Measurements from ENCODE around the gene ZNG1F. TPM values are rescaled to one million over a fixed set of nuclear protein-coding genes. Genes with fewer than 3 reads are reported as not detected.
"Not testable (repeated sequence)": the region's sequence is repeated elsewhere in the genome, so short reads cannot be mapped to it uniquely, and the experiment has no call there.

ZNG1F gene
- total RNA-seq (10 to 100 TPM in 1 of 2 experiments, 1 to 10 TPM in 1; 7.9 to 11.5 TPM), polyA plus RNA-seq (1.9 TPM)

DNA sequence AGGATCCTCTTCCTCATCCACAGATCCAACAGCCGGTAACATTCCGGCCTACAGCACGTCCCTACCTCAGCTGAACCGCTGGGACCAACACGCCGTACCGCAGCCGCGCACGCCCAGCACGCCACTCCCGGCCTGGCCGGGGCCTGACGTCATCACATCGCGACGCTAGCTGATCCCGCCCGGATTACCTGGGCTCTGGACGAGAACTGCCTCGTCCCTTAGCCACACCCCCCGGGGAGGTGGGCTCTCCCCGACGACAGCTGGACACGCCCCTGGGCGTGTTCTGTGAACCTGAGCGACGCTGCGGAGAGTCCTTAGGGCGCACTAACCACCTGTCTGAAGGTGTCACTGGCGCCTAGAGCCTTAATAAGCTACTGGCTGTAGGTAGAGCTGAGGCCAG, at the start of gene ZNG1F:
TSS of gene ZNG1F (minus strand) at position 101 of the 400 bp plus-strand sequence. CDS start at position 42, 59 bp downstream.
- POLR2A ChIA-PET, H3K9me3 Mint-ChIP-seq: not testable (repeated sequence)

DNA sequence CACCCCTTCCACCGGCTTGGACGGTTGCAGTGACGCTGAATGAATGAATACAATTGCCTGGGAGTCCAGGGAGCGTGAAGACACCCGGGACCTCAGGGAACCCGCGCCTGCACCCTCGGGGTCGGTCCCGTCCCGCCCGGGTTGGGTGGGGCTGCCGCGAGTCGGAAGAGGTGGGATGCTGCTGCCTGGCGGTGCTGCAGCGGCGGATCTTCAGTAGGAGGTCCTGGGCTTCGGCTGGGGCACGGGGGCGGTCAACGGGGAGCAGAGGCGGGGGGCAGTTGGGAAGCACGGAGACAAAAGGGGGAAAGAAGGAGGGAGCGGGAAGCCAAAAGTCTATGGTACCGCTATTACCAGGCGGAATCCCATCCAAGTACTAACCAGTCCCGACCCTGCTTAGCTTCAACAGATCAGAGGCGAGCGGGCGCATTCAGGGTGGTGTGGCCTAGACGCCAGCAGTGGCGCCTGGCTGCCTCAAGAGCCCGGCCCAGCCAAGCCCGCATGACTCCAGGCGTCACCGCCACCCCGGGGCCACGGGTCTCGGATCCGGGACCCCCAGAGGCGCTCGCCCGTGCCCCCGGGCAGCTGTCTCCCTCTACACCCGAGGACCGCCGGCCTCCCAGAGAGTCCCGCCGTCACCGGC, 48.1 kb upstream of the ZNG1F start:
- H3K4me3 ChIP-seq (ENCODE audit: low read length); H3K9me3 ChIP-seq (ENCODE audit: low read length); H3K27me3 Mint-ChIP-seq; H3K4me3 Mint-ChIP-seq; POLR2A ChIA-PET; H3K36me3 ChIP-seq (ENCODE audit: insufficient read depth, low read length); H3K27ac Mint-ChIP-seq; H3K36me3 Mint-ChIP-seq; H3K4me1 ChIP-seq (ENCODE audit: insufficient read depth, low read length); CTCF ChIA-PET; H3K27ac ChIP-seq (ENCODE audit: low read depth, low read length); H3K27me3 ChIP-seq (ENCODE audit: insufficient read depth, low read length, poor library complexity, severe bottlenecking); H3K4me1 Mint-ChIP-seq: not testable (repeated sequence)
- DNase-seq = peak in 4 of 5 donors; percentile 17 to 58 (median 30)
- peaks cover 14 to 29% (median 16%) of the 10 kb centered on the region in 5 donors for H3K9me3 Mint-ChIP-seq

More for the DNA sequence above, at the start of gene ZNG1F:
- H3K4me3 ChIP-seq (ENCODE audit: low read length); H3K36me3 Mint-ChIP-seq; H3K4me1 Mint-ChIP-seq; CTCF ChIA-PET; H3K4me1 ChIP-seq (ENCODE audit: insufficient read depth, low read length); H3K27me3 ChIP-seq (ENCODE audit: insufficient read depth, low read length, poor library complexity, severe bottlenecking); H3K27ac Mint-ChIP-seq; DNase-seq; H3K27ac ChIP-seq (ENCODE audit: low read depth, low read length); H3K4me3 Mint-ChIP-seq; H3K9me3 ChIP-seq (ENCODE audit: low read length); H3K36me3 ChIP-seq (ENCODE audit: insufficient read depth, low read length); H3K27me3 Mint-ChIP-seq: not testable (repeated sequence)

GRCh38 chr9:41236486-41237109, 47.5 kb upstream of the ZNG1F start:
- H3K4me1 ChIP-seq (ENCODE audit: insufficient read depth, low read length); H3K27ac ChIP-seq (ENCODE audit: low read depth, low read length); DNase-seq; H3K36me3 ChIP-seq (ENCODE audit: insufficient read depth, low read length); H3K27me3 ChIP-seq (ENCODE audit: insufficient read depth, low read length, poor library complexity, severe bottlenecking); H3K4me3 Mint-ChIP-seq; H3K4me1 Mint-ChIP-seq; H3K9me3 ChIP-seq (ENCODE audit: low read length); CTCF ChIA-PET; H3K27me3 Mint-ChIP-seq; H3K36me3 Mint-ChIP-seq; H3K4me3 ChIP-seq (ENCODE audit: low read length); H3K27ac Mint-ChIP-seq; POLR2A ChIA-PET: not testable (repeated sequence)
- H3K9me3 Mint-ChIP-seq = peaks cover 14 to 29% (median 16%) of the 10 kb centered on the region in 5 donors

GRCh38 chr9:41234811-41235805, 46.0 kb upstream of the ZNG1F start:
- H3K4me3 ChIP-seq (ENCODE audit: low read length); H3K27me3 ChIP-seq (ENCODE audit: insufficient read depth, low read length, poor library complexity, severe bottlenecking); H3K27ac ChIP-seq (ENCODE audit: low read depth, low read length); H3K27me3 Mint-ChIP-seq; H3K36me3 ChIP-seq (ENCODE audit: insufficient read depth, low read length); H3K4me1 ChIP-seq (ENCODE audit: insufficient read depth, low read length); POLR2A ChIA-PET; CTCF ChIA-PET; H3K9me3 ChIP-seq (ENCODE audit: low read length); H3K36me3 Mint-ChIP-seq; H3K4me1 Mint-ChIP-seq: not testable (repeated sequence)
- H3K4me3 Mint-ChIP-seq = peak overlapping the region; percentile 51 to 78 (median 67)
- H3K27ac Mint-ChIP-seq = peak overlapping the region in 2 of 8 donors; percentile 57 to 76
- H3K9me3 Mint-ChIP-seq = peaks cover 5 to 22% (median 13%) of the 10 kb centered on the region in 5 donors
- DNase-seq = peak; percentile 29 to 89 (median 70)

- H3K4me3 ChIP-seq (ENCODE audit: low read length); DNase-seq; H3K27me3 Mint-ChIP-seq; H3K4me1 Mint-ChIP-seq; H3K27me3 ChIP-seq (ENCODE audit: insufficient read depth, low read length, poor library complexity, severe bottlenecking); H3K4me1 ChIP-seq (ENCODE audit: insufficient read depth, low read length); H3K36me3 ChIP-seq (ENCODE audit: insufficient read depth, low read length); H3K36me3 Mint-ChIP-seq; CTCF ChIA-PET; POLR2A ChIA-PET; H3K27ac ChIP-seq (ENCODE audit: low read depth, low read length); H3K9me3 ChIP-seq (ENCODE audit: low read length): not testable (repeated sequence)
- Mint-ChIP-seq H3K9me3 (peaks cover 3 to 22% (median 13%) of the 10 kb centered on the region in 5 donors), H3K27ac (peak overlapping the region in 1 of 8 donors; percentile 76), H3K4me3 (peak overlapping the region in 1 of 7 donors; percentile 67)
These were observed 45.1 kb upstream of the ZNG1F start for GRCh38 chr9:41234221-41234620.

DNA sequence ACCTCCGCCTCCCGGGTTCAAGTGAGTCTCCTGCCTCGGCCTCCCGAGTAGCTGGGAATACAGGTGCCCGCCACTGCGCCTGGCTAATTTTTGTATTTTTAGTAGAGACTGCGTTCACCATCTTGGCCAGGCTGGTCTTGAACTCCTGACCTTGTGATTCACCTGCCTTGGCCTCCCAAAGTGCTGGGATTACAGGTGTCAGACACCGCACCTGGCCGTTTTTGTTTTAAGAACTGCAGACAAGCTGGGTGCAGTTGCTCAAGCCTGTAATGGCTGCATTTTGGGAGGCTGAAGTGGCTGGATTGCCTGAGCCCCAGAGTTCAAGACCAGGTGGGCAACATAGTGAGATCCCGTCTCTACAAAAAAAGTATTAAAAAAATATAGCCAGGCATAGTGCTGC, 43.2 kb upstream of the ZNG1F start:
- H3K27me3 Mint-ChIP-seq; H3K36me3 ChIP-seq (ENCODE audit: insufficient read depth, low read length); POLR2A ChIA-PET; H3K36me3 Mint-ChIP-seq; H3K27ac Mint-ChIP-seq; H3K9me3 ChIP-seq (ENCODE audit: low read length); H3K4me3 ChIP-seq (ENCODE audit: low read length); H3K4me1 Mint-ChIP-seq; H3K27me3 ChIP-seq (ENCODE audit: insufficient read depth, low read length, poor library complexity, severe bottlenecking); H3K4me1 ChIP-seq (ENCODE audit: insufficient read depth, low read length); H3K27ac ChIP-seq (ENCODE audit: low read depth, low read length); CTCF ChIA-PET; H3K4me3 Mint-ChIP-seq: not testable (repeated sequence)
- peak in 1 of 5 donors; percentile 55 for DNase-seq
- peaks cover 0 to 20% (median 8%) of the 10 kb centered on the region in 5 donors for H3K9me3 Mint-ChIP-seq

GRCh38 chr9:41230418-41230817, 41.3 kb upstream of the ZNG1F start:
- H3K4me3 Mint-ChIP-seq; DNase-seq; H3K27me3 Mint-ChIP-seq; H3K27ac ChIP-seq (ENCODE audit: low read depth, low read length); H3K36me3 Mint-ChIP-seq; H3K4me1 ChIP-seq (ENCODE audit: insufficient read depth, low read length); CTCF ChIA-PET; H3K4me1 Mint-ChIP-seq; H3K4me3 ChIP-seq (ENCODE audit: low read length); H3K9me3 Mint-ChIP-seq; H3K27me3 ChIP-seq (ENCODE audit: insufficient read depth, low read length, poor library complexity, severe bottlenecking); H3K36me3 ChIP-seq (ENCODE audit: insufficient read depth, low read length); POLR2A ChIA-PET; H3K27ac Mint-ChIP-seq; H3K9me3 ChIP-seq (ENCODE audit: low read length): not testable (repeated sequence)
